GM23338 (cell line): ENCODE measurements around the gene ADGRG6. TPM values are rescaled to one million over a fixed set of nuclear protein-coding genes. Genes with fewer than 3 reads are reported as not detected.

Experiments used
- ATAC-seq: fragments of 200-7000 bp; cut with Tn5 transposase; 3 replicates; pipeline ENCODE4 v1.9.1; 2020
- DNase-seq: peaks from one replicate; pipeline ENCODE4 v3.0.0-alpha.2; 2015; ENCODE audit warnings: low spot score
- H2AFZ ChIP-seq: fragments of 200-600 bp; sonication (generic); 2 replicates; pipeline ENCODE4 v1.8.0; 2016; ENCODE audit warnings: antibody characterized with exemption, mild to moderate bottlenecking, moderate library complexity
- H3F3A ChIP-seq: fragments of 200-600 bp; sonication (generic); replicated peaks from 2 replicates; pipeline ENCODE4 v1.8.0; 2017; ENCODE audit warnings: antibody characterized with exemption, mixed run types, low read depth
- H3K27ac ChIP-seq: fragments of 200-600 bp; sonication (generic); 2 replicates; pipeline ENCODE4 v1.6.1; 2016; ENCODE audit warnings: low read depth
- H3K27me3 ChIP-seq: fragments of 200-600 bp; sonication (generic); 2 replicates; pipeline ENCODE4 v1.8.0; 2016; ENCODE audit warnings: mild to moderate bottlenecking, mixed run types, moderate library complexity; ENCODE audit not compliant: insufficient read depth
- H3K36me3 ChIP-seq: fragments of 200-600 bp; sonication (generic); 2 replicates; pipeline ENCODE4 v1.8.0; 2016; ENCODE audit warnings: mild to moderate bottlenecking; ENCODE audit not compliant: insufficient read depth
- H3K4me1 ChIP-seq: fragments of 200-600 bp; sonication (generic); 2 replicates; pipeline ENCODE4 v1.8.0; 2016; ENCODE audit warnings: mild to moderate bottlenecking, moderate library complexity; ENCODE audit not compliant: insufficient read depth
- H3K4me2 ChIP-seq: fragments of 200-600 bp; sonication (generic); 2 replicates; pipeline ENCODE4 v1.7.1; 2017; ENCODE audit warnings: mixed run types
- H3K4me3 ChIP-seq: fragments of 200-600 bp; sonication (generic); 2 replicates; pipeline ENCODE4 v1.6.1; 2016; ENCODE audit warnings: mixed run types
- H3K79me2 ChIP-seq: fragments of 200-600 bp; sonication (generic); replicated peaks from 2 replicates; pipeline ENCODE4 v1.8.0; 2017; ENCODE audit warnings: mild to moderate bottlenecking; ENCODE audit not compliant: insufficient read depth
- H3K9me2 ChIP-seq: fragments of 200-600 bp; sonication (generic); 2 replicates; pipeline ENCODE4 v1.8.0; 2017; ENCODE audit not compliant: insufficient read depth
- H4K20me1 ChIP-seq: fragments of 200-600 bp; sonication (generic); replicated peaks from 2 replicates; pipeline ENCODE4 v1.8.0; 2017; ENCODE audit warnings: mild to moderate bottlenecking; ENCODE audit not compliant: insufficient read depth
- H3K27ac Mint-ChIP-seq: 2 replicates; pipeline ENCODE4 v1.8.0; 2020; ENCODE audit warnings: inconsistent platforms, mild to moderate bottlenecking, moderate library complexity, mixed read lengths
- H3K27me3 Mint-ChIP-seq: 3 replicates; pipeline ENCODE4 v1.8.0; 2022; ENCODE audit warnings: low read depth, mild to moderate bottlenecking, moderate library complexity, mixed read lengths, inconsistent platforms; ENCODE audit not compliant: insufficient read depth, poor library complexity
- H3K36me3 Mint-ChIP-seq: 3 replicates; pipeline ENCODE4 v1.8.0; 2021; ENCODE audit warnings: low read depth, mild to moderate bottlenecking, inconsistent platforms, moderate library complexity, mixed read lengths
- H3K4me1 Mint-ChIP-seq: 3 replicates; pipeline ENCODE4 v1.8.0; 2020; ENCODE audit warnings: mild to moderate bottlenecking, inconsistent platforms, mixed read lengths
- H3K4me3 Mint-ChIP-seq: 3 replicates; pipeline ENCODE4 v1.8.0; 2021; ENCODE audit warnings: moderate library complexity, mild to moderate bottlenecking, inconsistent platforms, mixed read lengths
- H3K9me3 Mint-ChIP-seq: 3 replicates; pipeline ENCODE4 v1.8.0; 2020; ENCODE audit warnings: moderate library complexity, mild to moderate bottlenecking, inconsistent platforms, mixed read lengths
- EZH2 ChIP-seq: fragments of 200-600 bp; sonication (generic); IDR thresholded peaks from one replicate; pipeline ENCODE4 v1.8.0; 2017; ENCODE audit warnings: antibody characterized with exemption, mild to moderate bottlenecking, low read depth; ENCODE audit not compliant: unreplicated experiment
- EZH2phosphoT487 ChIP-seq: fragments of 200-600 bp; sonication (generic); IDR thresholded peaks from one replicate; pipeline ENCODE4 v1.8.1; 2018; ENCODE audit warnings: antibody characterized with exemption; ENCODE audit not compliant: unreplicated experiment
- JUNB ChIP-seq: IDR thresholded peaks from one replicate; pipeline ENCODE4 v1.6.1; 2016; ENCODE audit warnings: antibody characterized with exemption; ENCODE audit not compliant: unreplicated experiment
- REST ChIP-seq: IDR thresholded peaks from one replicate; pipeline ENCODE4 v1.6.1; 2018; ENCODE audit warnings: antibody characterized with exemption; ENCODE audit not compliant: unreplicated experiment
- STAT1 ChIP-seq: IDR thresholded peaks from one replicate; pipeline ENCODE4 v1.6.1; 2016; ENCODE audit warnings: antibody characterized with exemption; ENCODE audit not compliant: unreplicated experiment
- ZNF331 ChIP-seq: fragments of 250-450 bp; sonication (Bioruptor Pico); IDR thresholded peaks from 2 replicates; pipeline ENCODE4 v1.5.0; 2020; ENCODE audit warnings: low read depth, mild to moderate bottlenecking, moderate library complexity
- ZNF462 ChIP-seq: fragments of 250-450 bp; sonication (Bioruptor Pico); IDR thresholded peaks from 2 replicates; pipeline ENCODE4 v1.5.0; 2020; ENCODE audit warnings: mild to moderate bottlenecking, moderate library complexity
- polyA plus RNA-seq: library from polyadenylated mRNA; unstranded; fragments of >200 nt; fragmentation: Nextera tagmentation; extraction: Ambion mirVana; gene quantifications from 2 replicates; pipeline ENCODE4 v1.2.1, GENCODE V29; 2016
- total RNA-seq: library from RNA; depleted of rRNA; stranded (reverse); fragments of >200 nt; shearing (Covaris generic); gene quantifications from 2 replicates; pipeline ENCODE4 v1.2.3, GENCODE V29; 2014

Gene ADGRG6
- total and polyA plus RNA-seq, 2 experiments from 2014 or later, result 1.3 to 7.7 TPM

- Mint-ChIP-seq H3K27ac (peak overlapping the region; percentile 25), H3K27me3 (no peaks in the 10 kb centered on the region), H3K36me3 (no peaks in the 10 kb centered on the region), H3K4me1 (peaks cover 18% of the 10 kb centered on the region; the same call in 2 of the 3 replicates), H3K4me3 (no peak overlapping the region), H3K9me3 (no peaks in the 10 kb centered on the region)
- Histone ChIP-seq H3K9me2 (no peaks in the 10 kb centered on the region), H3K4me3 (no peak overlapping the region), H3K27ac (no peak overlapping the region), H3K4me2 (no peak overlapping the region), H3F3A (no peaks in the 10 kb centered on the region), H3K36me3 (no peaks in the 10 kb centered on the region), H3K79me2 (no peaks in the 10 kb centered on the region), H4K20me1 (no peaks in the 10 kb centered on the region), H3K4me1 (peaks cover 10% of the 10 kb centered on the region), H3K27me3 (no peaks in the 10 kb centered on the region), H2AFZ (no peak overlapping the region)
- DNase-seq (no peak), ATAC-seq (no peak)
- TF ChIP-seq ZNF462 (CRISPR knock-in tag) (no peak), EZH2phosphoT487 (no peak), EZH2 (no peak), ZNF331 (CRISPR knock-in tag) (no peak), STAT1 (no peak), JUNB (no peak), REST (no peak)
Measured at GRCh38 chr6:142331601-142332000, 29.8 kb downstream of the ADGRG6 start.
